ENCODE measurements around the gene ANKRD44. TPM values are rescaled to one million over a fixed set of nuclear protein-coding genes. Genes with fewer than 3 reads are reported as not detected.
A peak's percentile ranks its signal among the peaks of the same experiment; 100 is the strongest.

ANKRD44 gene
- total RNA-seq, 1 experiment from 2014 or later, result 2.4 TPM

GRCh38 chr2:197152451-197153228, 157.9 kb downstream of the ANKRD44 start:
- Histone ChIP-seq H4K20me1 (ENCODE audit: low read length) (no peaks in the 10 kb centered on the region), H3K79me2 (ENCODE audit: low read length) (no peaks in the 10 kb centered on the region), H3K9me3 (ENCODE audit: low read length) (no peaks in the 10 kb centered on the region), H3K4me1 (ENCODE audit: insufficient read depth, low read length) (peaks cover 9% of the 10 kb centered on the region), H3K4me2 (ENCODE audit: low read length) (no peak overlapping the region), H3K9ac (ENCODE audit: low read length) (no peak overlapping the region), H3K36me3 (ENCODE audit: low read depth, low read length) (no peaks in the 10 kb centered on the region), H3F3A (ENCODE audit: low read length, unreplicated experiment) (no peaks in the 10 kb centered on the region), H2AFZ (ENCODE audit: low read length) (no peak overlapping the region), H3K4me3 (ENCODE audit: low read length) (no peak overlapping the region), H3K27me3 (ENCODE audit: low read length) (no peaks in the 10 kb centered on the region), H3K9me2 (replicated peaks; ENCODE audit: low read length) (no peaks in the 10 kb centered on the region), H3K27ac (ENCODE audit: low read length) (no peak overlapping the region)
- intact Hi-C loops (cut with micrococcal nuclease), result no loop called here
- TF ChIP-seq CTCF (conservative IDR thresholded peaks at IDR 0.05; ENCODE audit: low read depth, low read length) (no peak), EZH2 (IDR thresholded peaks at IDR 0.05; ENCODE audit: low read length, unreplicated experiment) (no peak)
- POLR2A ChIA-PET (ENCODE audit: unreplicated experiment), result interaction anchor here (0.6 kb wide), 1 partner anchor 570 kb away, joined by 7 read pairs; no protein-coding TSS in a partner anchor
- CTCF ChIA-PET, result interaction anchor here (0.6 to 0.7 kb wide), 2 partner anchors 228 to 250 kb away, joined by 3 read pairs; no protein-coding TSS in a partner anchor
- BruUV-seq (replicated peaks), result no TSS peak
- ATAC-seq (peak; percentile 72), DNase-seq (peak; percentile 13)

GRCh38 chr2:197149546-197149945, 161.0 kb downstream of the ANKRD44 start:
- no peak overlapping the region for H3K4me2 ChIP-seq (ENCODE audit: low read length)
- H2AFZ ChIP-seq (ENCODE audit: low read length), result no peak overlapping the region
- H3K9me3 ChIP-seq (ENCODE audit: low read length), result no peaks in the 10 kb centered on the region
- H3K27ac ChIP-seq (ENCODE audit: low read length), result no peak overlapping the region
- TF ChIP-seq EZH2 (IDR thresholded peaks at IDR 0.05; ENCODE audit: low read length, unreplicated experiment) (no peak), EZH2phosphoT487 (IDR thresholded peaks at IDR 0.05; ENCODE audit: borderline replicate concordance, low read length) (no peak), CTCF (conservative IDR thresholded peaks at IDR 0.05; ENCODE audit: low read depth, low read length) (no peak)
- CTCF ChIA-PET, result no interaction called here
- no peaks in the 10 kb centered on the region for H3K36me3 ChIP-seq (ENCODE audit: low read depth, low read length)
- no peaks in the 10 kb centered on the region for H4K20me1 ChIP-seq (ENCODE audit: low read length)
- no peaks in the 10 kb centered on the region for H3K79me2 ChIP-seq (ENCODE audit: low read length)
- BruUV-seq (replicated peaks), result no TSS peak
- intact Hi-C loops (cut with micrococcal nuclease), result no loop called here
- no peak for ATAC-seq
- H3K4me3 ChIP-seq (ENCODE audit: low read length), result no peak overlapping the region
- no peaks in the 10 kb centered on the region for H3K9me2 ChIP-seq (replicated peaks; ENCODE audit: low read length)
- POLR2A ChIA-PET (ENCODE audit: unreplicated experiment), result no interaction called here
- peaks cover 10% of the 10 kb centered on the region for H3F3A ChIP-seq (ENCODE audit: low read length, unreplicated experiment)
- DNase-seq, result no peak
- no peak overlapping the region for H3K9ac ChIP-seq (ENCODE audit: low read length)
- no peaks in the 10 kb centered on the region for H3K27me3 ChIP-seq (ENCODE audit: low read length)
- H3K4me1 ChIP-seq (ENCODE audit: insufficient read depth, low read length), result peaks cover 21% of the 10 kb centered on the region

GRCh38 chr2:197148401-197148800, 162.2 kb downstream of the ANKRD44 start:
- H3K79me2 ChIP-seq (ENCODE audit: low read length), result no peaks in the 10 kb centered on the region
- DNase-seq (no peak), ATAC-seq (no peak)
- POLR2A ChIA-PET (ENCODE audit: unreplicated experiment), result no interaction called here
- peaks cover 10% of the 10 kb centered on the region for H3F3A ChIP-seq (ENCODE audit: low read length, unreplicated experiment)
- H3K4me1 ChIP-seq (ENCODE audit: insufficient read depth, low read length), result peaks cover 21% of the 10 kb centered on the region
- H3K27ac ChIP-seq (ENCODE audit: low read length), result no peak overlapping the region
- H3K36me3 ChIP-seq (ENCODE audit: low read depth, low read length), result no peaks in the 10 kb centered on the region
- TF ChIP-seq CTCF (conservative IDR thresholded peaks at IDR 0.05; ENCODE audit: low read depth, low read length) (no peak), EZH2 (IDR thresholded peaks at IDR 0.05; ENCODE audit: low read length, unreplicated experiment) (no peak), EZH2phosphoT487 (IDR thresholded peaks at IDR 0.05; ENCODE audit: borderline replicate concordance, low read length) (no peak)
- H3K9me3 ChIP-seq (ENCODE audit: low read length), result no peaks in the 10 kb centered on the region
- no peaks in the 10 kb centered on the region for H3K27me3 ChIP-seq (ENCODE audit: low read length)
- CTCF ChIA-PET, result no interaction called here
- BruUV-seq (replicated peaks), result no TSS peak
- no peaks in the 10 kb centered on the region for H4K20me1 ChIP-seq (ENCODE audit: low read length)
- H2AFZ ChIP-seq (ENCODE audit: low read length), result no peak overlapping the region
- H3K9me2 ChIP-seq (replicated peaks; ENCODE audit: low read length), result no peaks in the 10 kb centered on the region
- intact Hi-C loops (cut with micrococcal nuclease), result no loop called here
- no peak overlapping the region for H3K9ac ChIP-seq (ENCODE audit: low read length)
- no peak overlapping the region for H3K4me3 ChIP-seq (ENCODE audit: low read length)
- no peak overlapping the region for H3K4me2 ChIP-seq (ENCODE audit: low read length)

All from PC-3 (cell line).